ENCODE measurements around the gene CNKSR1.

Gene CNKSR1, protein sequence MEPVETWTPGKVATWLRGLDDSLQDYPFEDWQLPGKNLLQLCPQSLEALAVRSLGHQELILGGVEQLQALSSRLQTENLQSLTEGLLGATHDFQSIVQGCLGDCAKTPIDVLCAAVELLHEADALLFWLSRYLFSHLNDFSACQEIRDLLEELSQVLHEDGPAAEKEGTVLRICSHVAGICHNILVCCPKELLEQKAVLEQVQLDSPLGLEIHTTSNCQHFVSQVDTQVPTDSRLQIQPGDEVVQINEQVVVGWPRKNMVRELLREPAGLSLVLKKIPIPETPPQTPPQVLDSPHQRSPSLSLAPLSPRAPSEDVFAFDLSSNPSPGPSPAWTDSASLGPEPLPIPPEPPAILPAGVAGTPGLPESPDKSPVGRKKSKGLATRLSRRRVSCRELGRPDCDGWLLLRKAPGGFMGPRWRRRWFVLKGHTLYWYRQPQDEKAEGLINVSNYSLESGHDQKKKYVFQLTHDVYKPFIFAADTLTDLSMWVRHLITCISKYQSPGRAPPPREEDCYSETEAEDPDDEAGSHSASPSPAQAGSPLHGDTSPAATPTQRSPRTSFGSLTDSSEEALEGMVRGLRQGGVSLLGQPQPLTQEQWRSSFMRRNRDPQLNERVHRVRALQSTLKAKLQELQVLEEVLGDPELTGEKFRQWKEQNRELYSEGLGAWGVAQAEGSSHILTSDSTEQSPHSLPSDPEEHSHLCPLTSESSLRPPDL

DNA sequence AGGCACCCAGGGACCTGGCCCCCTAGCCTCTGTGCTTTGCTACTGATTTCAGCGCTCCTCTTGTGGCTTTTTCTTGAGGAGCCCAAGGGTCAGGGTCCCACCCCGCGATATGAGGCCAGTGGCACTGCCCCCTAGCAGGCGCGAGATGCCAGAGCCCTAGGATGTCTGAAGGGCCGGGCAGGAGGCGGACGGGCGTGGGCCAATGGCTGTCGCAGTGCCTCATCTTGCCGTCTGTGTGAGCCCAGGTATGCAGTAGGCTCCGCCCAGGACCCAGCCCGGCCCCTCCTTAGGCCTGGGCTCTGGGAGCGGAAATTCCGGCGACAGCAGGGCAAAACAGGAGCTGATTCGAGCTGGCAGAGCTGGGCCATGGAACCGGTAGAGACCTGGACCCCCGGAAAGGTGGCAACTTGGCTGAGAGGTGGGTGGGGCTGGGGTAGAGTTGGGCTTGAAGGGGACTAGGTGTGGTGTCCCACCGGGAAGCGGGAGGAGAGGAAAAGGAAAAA, at the start of gene CNKSR1:
TSS of gene CNKSR1 (plus strand) at position 310 of the 503 bp plus-strand sequence. CDS start at position 367, 57 bp downstream.
- no peak for DNase-seq

DNA sequence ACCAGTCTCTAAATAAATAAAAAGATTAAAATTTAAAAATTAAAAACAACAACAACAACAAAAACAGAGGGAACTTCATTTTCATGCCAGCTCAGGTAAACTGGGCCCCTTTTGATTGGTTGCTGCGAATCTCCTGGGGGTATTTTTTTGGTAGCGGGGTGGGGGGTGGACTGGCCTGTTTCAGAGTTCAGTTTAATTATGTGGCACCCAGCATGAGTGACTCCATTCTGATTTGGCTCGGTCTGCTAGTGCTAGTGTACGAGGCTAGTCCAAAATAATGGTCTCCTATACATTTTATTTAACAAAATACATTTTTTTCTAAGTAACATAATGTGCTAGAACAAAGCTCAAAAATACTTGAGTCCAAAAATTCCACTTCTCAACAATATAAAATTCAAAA, 47.5 kb upstream of the CNKSR1 start:
- DNase-seq: no peak

DNA sequence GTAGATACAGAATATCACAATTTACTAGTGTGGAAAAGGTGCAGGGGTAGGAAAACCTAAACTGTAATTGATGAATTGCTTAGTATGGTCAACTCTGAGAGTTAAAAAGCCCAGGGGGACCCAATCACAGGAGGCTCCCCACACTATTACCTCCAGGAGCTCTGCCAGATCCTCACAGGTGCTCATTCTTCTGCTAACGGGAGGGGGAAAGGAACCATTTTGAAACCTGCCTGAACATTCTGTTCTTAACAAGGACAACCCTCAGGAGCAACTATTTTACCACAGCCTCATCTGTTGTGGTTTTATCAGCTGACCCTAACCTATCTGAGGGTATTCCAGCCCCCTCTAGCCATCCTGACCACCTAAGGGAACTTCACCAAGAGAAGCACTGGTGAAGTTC, 46.6 kb upstream of the CNKSR1 start:
- DNase-seq: no peak

DNA sequence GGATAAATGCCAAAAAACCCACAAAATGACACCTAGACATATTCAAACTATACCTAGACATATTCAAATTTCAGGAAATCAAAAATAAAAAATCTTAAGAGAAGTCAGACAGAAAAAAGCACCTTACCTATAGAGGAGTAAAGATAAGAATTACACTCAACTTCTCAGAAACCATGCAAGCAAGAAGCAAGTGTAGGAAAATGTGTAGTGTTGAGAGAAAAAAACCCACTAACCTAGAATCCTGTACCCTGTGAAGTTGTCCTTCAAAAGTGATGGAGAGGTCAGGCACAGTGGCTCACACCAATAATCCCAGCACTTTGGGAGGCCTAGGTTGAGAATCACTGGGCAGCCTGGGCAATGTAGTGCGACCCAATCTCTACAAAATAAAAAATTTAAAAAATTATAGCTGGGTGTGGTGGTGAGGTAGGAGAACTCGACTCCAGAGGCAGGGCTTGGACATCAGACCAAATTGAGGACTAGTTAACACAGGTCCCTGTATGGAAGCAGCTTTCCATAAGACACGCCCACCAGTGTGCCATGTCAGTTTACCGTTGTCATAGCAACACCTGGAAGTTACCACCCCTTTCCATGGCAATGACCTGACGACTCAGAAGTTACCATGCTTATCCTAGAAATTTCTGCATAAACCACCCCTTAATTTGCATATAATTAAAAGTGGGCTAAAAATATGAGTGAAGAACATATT, 45.0 kb upstream of the CNKSR1 start:
- no peak for DNase-seq

DNA sequence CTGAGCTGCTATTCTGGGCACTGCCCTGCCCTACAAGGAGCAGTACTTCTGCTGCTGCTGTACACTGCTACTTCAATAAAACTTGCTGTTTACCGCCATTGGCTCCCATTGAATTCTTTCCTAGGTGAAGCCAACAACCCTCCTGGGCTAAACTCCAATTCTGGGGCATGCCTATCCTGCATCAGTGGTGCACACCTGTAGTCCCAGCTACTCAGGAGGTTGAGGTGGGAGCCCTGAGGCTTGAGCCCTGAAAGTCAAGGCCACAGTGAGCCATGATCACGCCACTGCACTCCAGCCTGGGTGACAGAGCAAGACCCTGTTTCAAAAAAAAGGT, 44.5 kb upstream of the CNKSR1 start:
- no peak for DNase-seq

DNA sequence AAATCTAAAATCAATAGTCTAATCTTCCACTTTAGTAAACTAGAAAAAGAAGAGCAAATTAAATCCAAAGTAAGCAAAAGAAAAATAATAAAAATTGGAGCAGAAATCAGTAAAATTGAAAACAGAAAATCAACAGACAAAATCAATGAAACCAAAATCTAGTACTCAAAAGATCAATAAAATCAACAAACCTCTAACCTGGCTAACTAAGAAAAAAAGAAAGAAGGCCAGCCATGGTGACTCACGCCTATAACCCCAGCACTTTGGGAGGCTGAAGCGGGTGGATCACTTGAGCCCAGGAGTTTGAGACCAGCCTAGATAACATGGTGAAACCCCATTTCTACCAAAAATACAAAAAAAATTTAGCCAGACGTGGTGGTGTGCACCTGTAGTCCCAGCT, 42.8 kb upstream of the CNKSR1 start:
- no peak for DNase-seq

DNA sequence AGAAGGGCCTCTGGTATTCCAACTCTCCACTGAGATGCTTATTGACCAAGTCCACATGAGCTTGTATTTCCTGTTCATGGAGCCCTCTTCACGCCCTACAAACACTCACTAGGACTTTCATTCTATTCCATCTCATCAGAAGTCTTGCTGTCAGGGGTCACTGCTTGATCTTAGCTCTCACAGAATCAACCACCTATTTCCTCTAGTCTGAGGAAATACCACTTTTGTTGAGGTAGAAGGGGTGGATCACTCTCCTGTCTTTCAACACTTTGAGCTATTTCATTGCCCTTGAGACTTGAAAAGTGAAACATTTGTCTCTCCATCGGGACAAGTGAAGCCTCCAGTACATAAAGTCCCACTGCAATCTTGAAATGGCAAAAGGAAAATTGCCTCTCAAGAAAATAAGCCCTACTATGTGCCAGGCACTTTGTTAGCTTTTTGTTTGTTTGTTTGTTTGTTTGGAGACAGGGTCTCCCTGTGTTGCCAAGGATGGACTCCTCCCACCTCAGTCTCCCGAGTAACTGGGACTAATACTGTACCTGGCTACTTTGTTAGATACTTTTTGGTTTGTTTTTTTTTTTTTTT, 38.2 kb upstream of the CNKSR1 start:
- no peak for DNase-seq

DNA sequence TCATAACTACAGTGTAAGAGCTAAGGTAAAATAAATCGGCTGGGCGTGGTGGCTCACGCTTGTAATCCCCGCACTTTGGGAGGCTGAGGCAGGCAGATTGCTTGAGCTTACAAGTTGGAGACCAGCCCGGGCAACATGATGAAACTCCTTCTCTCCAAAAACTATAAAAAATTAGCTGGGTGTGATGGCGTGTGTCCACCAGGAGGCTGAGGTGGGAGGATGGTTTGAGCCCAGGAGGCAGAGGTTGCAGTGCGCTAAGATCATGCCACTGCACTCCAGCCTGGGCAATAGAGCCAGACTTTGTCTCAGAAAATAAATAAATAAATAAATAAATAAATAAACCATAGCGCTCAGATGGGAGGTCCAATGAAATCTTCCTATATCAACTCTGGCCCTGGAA, 35.1 kb upstream of the CNKSR1 start:
- no peak for DNase-seq

DNA sequence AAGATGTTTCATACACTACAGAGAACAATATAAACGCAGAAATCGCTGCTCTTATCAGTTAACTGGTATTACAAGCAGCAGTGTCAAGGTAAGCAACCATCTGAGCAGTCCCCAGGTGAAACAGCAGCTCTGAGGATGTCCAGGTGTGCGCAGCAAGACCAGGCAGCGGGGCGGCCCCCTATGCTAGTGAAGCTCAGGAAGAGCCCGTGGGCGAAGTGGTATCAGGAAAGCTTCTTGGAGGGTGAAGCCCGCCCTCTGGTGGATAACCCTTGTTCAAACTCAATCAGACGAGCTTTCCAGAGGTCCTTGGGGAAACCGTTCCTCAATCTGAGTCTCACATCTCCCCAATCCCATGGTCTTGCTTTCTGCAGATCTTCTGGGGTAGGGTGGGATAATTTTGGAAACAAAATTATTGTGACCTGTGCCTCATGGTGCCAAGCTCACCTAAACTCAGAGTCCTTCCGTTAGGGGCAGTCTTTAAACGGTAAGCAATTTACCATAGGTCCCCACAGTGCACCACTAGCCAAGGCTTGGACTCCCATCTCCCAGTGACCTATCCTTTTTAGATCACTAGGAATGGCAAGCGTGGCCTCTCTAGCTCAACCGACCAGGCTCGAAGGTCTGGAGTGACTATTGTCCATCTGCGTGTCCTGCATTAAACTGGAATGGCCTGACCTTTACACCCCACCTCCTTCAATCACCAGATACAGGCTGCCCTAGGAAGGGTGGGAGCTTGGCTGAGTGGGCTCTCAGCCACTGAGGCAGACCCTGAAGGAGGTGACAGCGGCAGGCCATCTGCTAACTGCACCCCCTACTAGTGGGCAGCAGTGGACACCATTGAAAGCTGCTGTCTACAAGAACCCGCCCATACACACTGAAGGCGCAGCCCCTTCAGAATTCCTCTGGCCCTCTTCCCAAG, 32.0 kb upstream of the CNKSR1 start:
- DNase-seq: peak; percentile 92

DNA sequence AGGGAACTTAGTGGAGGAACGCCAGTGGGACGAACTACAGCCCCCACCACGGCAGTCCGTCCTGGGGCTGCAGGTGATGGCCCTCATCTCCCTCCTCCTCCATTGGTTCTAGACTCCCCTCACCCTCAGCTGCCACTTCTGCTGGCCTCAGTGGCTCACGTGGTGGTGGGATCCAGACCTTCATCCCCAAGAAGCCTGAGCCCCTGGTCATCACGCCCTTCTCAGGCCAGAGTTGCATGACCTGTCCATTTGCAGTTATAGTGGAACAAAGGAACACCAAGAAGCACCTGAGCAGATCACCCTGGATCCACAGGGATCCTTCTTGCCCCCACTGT, 31.4 kb upstream of the CNKSR1 start:
- DNase-seq: no peak

DNA sequence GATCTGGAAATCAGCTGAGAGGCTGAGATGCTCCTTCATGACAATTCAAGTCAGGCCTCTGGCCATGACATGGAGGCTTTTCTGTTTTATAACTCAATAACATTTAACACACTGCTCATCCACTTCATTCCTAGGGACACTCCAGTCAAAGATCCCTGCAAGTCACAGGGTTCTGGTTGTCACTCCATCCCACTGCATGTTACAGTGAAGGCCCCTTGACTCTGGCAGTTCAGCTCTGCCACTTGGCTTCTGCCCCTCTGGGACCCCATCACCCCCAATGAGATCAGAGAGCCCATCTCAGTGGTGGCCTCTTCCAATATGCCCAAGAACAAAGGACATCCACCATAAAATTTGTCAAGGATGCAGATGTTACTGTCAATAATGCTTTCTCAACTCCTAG, 28.4 kb upstream of the CNKSR1 start:
- DNase-seq: no peak

DNA sequence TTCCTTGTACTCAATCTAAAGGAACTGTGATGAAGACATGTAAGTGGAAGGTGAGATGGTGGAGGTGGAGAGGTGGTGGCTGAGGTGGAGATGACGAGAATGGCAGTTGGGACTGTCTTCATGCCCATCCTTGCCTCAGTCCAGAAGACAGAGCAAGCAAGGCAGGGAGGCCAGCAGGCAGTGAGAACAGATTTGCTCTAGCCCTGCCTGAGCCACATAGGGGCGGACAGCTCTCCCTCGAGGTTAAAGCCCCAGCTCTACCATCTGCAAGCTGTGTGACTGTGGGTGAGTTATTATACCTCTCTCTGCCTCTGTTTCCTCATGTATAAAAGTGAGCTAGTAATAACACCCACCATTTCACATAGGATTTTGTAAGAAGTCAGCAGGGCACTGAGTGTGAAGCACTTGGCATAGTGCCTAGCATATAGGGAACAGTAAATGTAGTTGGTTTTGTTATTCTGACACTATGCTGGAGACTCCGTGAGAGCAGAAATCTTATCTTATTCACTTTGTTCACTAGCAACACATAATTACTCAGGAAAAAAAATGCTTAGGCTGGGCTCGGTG, 23.2 kb upstream of the CNKSR1 start:
- no peak for DNase-seq

DNA sequence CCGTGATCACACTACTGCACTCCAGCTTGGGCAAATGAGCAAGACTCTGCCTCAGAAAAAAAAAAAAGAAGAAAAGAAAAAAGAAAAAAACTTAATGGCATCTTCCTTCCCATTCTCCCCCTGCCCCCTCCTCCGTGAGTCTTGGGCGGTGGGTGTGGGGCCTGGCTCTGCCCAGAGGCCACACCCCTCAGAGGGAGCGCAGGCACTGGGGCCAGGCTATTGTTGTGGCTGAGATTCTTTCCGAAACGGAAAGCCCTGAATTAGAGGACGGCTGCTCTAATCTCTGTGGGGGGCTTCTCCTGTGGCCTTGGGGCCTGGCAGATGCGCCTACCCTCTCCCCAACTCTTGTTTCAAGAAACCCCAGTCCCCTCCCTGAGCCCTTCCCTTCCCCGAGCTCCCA, 22.5 kb upstream of the CNKSR1 start:
- DNase-seq: peak; percentile 63

DNA sequence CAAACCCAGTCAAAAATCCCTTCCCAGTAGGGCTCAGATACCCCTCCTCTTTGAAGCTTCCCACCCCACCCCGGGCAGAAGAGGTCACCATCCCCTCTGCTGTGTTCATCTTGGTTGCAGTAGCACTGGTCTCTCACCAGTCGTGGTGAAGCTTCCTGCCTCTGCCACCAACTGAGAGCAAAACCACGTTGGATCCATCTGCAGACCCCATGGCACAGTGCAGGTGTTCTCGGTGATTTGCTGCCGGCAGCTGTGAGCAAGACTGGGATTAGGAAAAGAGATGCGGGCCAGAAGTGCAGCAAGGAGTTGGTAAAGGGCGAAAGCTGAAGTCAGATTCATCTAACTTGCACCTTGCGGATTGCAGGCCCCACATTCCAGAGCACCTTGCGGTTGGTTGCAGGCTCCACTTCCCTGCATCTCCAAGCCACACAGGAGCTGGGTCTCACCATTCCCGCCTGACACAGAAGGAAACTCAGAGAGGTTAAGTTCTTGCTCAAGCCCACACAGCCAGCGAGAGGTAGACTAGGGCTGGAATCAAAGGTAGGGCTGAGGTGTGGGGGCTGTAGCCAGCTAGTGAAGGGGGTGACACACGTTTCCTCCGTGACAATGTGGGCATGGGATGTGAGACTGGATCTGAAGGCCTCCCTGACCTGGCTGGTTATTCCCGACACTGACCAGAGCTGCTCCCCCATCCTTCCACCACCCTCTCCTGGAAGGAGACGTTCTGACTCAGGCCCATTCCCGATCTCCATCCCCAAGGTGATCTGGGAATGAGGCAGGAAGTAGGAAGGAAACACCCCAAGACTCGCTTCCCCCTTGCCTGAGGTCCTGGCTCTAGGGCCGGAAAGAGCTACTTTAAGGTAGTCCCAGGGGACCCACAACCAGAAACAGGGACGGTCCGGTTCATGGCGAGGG, 21.7 kb upstream of the CNKSR1 start:
- DNase-seq: peak; percentile 38

DNA sequence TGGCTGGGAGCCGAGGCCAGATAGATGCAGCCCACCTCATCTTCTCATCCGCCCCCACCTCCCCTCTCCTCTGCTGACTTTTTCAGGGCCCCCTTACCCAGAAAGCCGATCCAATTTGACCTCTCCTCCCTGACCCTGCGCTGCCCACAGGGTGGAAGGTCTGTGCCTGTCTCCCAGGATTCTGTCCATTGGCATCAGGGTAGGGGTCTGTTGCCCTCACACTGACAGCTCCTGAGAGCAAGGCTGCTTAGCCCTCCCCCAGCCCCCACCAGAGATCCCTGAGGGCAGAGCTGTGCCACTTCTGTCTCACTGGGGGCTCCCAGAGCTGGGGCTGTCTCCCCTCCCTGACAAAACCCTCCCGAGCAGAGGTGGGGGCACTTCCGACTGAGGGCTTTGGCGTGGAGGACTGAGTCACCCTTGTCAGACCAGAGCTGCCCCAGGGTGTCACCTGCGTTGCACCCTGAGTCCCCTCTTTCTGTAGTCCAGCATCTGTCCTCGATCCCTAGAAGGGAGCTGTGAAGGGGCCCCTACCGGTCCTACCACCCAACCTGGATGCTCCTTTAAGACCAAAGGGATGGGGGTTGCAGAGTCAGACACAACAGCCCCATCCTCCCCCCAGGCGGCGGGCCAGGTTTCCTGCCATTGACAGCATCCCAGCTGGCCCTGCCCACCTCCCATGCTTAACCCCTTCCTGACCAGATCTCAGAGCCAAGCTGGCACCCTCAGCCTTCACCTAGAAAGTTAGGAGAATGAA, 20.8 kb upstream of the CNKSR1 start:
- DNase-seq: peak; percentile 61

DNA sequence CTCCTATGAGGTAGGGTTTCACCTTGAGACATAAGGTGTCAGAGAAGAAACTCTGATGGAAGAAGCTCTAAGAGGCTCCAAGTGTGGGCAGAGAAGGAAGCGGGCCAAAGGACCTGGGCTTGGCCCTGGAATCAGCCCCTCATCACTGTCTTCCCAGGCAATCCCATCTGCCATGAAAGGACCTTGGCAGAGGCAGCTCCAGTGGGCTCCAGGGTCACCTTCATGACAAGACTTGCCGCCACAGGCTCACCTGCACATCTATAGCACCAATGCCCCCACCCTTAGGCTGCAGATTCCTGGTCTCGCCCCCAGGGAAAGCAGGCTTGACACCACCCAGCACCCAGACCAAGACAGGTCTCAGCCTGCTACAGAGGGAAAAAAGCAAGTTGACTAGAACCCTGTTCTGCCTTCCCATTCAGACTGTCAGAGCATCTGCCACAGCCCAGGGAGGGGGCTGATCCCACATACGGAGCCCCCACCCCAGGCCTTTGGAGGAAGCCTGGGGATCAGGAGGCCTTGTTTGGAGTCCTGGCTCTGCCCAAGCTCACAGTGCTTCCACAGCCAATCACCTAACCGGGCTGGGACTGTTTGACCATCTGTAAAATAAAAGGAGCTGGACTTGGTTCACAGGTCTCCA, 18.9 kb upstream of the CNKSR1 start:
- DNase-seq: no peak

DNA sequence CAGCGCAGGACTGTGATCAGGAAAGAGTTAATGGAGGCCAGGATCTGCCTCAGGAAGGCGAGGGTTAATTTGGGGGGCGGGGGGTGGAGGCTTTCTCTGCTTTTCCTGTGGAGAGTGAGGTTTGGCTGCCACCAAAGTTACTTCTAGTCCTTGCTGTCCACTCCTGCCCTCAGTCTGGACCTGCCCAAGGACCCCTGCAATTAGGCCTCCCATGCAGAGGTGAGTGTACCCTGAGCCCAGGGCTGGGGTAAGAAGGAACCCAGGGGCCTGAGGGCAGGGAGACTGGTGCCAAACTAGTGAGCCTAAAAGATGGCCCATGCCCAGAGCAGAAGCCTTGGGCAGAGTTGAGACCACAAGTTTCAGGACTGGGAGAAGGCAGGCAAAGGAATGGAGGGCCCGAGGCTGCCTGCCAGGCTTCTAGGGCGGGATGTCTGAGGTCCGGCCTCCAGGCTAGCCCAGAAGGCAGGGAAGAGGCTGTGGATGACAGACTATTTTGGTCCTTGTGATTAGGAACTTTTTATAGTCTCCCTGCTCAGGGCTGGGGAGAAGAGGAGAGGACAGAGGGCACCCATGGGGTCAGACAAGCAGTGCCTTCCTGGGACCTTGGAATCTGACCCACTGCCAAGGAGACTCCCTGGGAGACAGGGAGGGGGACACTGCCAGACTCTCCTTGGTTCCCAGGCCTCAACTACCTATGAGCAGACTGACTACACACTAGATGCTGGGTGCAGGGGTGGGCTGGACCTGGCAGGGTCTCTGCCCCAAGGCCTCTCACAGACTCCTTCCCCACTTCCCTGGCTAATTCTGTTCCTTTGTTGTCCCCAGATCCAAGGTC, 18.2 kb upstream of the CNKSR1 start, which contains the start of gene FAM110D:
TSS of gene FAM110D (plus strand) at position 172 of the 835 bp plus-strand sequence. CDS start 2,213 bp downstream, outside the sequence.
- DNase-seq: no peak

DNA sequence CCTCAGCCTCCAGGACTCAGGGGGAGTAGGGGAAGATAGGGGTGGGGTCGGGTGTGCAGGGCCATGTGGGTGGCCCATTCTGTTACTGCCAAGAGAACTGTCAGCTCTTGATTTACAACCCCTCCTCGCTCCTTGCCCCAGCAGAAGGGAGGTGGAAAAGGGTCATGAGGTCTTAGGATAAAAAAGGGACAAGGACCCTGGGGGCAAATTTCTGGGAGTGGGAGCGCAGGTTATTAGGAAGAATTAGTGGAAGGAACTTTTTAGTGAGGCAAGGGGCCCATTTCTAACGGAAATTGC, 17.6 kb upstream of the CNKSR1 start:
- DNase-seq: no peak

Data from eye (tissue), 1 donor.